NCI-H524 (cell line): ENCODE data around the gene MDGA2.
A peak's percentile ranks its signal among the peaks of the same experiment; 100 is the strongest.

ENCODE experiments used
- DNase-seq, 2 experiments: peaks; one replicate each; lab custom pipeline; 2025; lab: John Stamatoyannopoulos, UW

Gene MDGA2

DNA sequence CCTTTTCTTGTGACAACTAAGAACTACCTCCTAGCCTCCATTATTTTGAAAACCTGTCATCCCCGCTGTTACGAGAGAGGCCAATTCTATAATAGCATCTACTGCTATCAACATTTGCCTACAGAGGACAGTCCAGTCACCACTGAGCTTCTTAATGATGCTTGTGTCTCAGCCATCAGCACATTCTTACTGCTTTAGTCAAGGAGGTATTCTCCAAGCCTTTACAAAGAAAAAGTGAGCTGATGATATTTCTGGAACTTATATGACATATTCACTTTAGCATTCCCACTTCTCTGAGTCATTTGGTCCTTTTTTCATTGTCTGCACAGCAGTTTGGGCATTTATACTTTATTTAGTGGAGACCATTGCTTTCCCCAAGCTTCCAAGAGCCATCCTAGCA, 526.1 kb downstream of the MDGA2 start:
- no peak for DNase-seq

DNA sequence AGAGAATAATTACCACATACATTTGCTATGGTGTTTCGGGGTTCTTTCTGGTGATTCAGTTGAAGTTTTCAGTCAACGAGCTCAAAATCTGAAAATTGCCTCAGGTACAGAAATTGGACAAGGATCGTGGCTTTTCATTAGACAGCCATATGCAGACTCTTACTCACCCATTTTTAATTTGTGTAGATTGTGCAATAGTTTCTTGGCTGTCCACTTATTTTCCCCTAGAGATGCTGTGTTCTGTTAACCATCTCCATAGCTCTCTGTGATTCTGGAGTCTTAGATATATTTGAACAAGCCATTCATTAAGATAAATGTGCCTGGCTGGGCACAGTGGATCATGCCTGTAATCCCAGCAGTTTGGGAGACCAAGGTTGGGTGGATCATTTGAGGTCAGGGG, 526.7 kb downstream of the MDGA2 start:
- DNase-seq: no peak

DNA sequence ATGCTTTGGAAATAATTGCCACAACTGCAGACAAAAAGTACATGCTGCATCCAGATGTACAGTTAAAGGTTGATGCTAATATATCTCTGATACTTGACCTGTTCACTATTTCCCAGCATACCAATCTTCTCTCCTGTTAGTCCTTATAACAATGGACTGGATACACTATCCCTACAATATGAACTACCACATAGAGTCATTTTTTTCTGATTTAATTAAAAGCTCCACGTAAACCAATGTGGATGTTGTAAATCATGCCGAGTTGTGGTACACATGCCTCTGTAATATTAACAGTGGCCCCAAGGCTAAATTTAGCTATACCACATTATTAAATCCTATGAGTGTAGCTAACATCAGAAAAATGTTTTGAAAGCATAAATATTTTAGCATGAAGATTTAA, 554.8 kb downstream of the MDGA2 start:
- DNase-seq: no peak

DNA sequence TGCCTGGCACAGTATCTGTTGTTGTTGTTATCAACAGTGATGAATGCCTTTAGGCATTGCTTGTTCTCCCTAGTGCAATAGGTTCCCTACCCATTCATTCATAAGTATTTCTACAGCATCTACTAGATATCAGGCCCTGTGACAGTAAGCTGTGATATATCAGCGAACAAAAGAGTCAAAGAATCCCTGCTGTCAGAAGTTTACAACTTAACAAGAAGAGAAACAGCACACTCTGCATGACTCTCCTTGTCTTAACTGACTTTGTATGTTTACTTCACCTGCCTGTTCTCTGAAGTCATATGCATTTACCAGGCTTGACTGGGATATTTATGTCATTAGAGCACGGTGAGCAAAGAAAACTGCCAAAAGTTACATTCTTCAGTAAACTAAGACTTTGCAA, 571.6 kb downstream of the MDGA2 start:
- DNase-seq: no peak

DNA sequence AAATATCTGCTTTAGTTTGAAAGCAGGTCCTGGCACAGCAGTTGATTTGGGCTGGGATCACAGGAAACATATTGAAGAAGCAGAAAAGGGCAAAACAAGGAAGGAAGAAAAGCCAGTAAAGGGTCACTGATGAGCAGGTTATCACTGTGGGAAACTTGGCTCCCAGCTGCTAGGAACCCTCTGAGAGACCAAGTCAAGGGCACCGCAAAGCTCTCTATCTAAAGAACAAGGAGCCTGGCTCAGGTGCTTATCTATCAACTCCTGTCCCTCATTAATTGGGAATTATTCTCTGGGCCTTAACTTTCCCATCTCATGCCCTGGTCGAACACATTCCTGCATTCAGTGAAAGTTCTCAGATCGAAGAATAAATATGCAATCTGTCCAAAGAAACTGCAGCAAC, 572.9 kb downstream of the MDGA2 start:
- DNase-seq: no peak

DNA sequence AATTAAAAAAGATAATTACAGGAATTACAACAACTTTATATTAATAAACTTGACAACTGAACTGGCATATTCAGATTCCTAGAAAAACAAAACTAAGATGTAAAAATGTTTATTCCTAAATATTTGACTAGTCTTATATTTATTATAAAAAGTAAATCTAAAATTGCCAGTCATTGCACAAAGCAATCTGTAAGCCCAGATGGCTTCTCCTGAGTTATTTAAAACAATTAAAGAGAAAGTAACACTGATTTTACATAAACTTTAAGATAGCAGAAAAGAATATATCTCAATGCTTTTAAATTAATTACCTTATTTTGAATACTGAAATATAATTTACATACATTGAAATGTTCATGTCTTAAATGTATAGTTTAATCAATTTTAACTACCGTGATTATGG, 589.7 kb downstream of the MDGA2 start:
- no peak for DNase-seq

DNA sequence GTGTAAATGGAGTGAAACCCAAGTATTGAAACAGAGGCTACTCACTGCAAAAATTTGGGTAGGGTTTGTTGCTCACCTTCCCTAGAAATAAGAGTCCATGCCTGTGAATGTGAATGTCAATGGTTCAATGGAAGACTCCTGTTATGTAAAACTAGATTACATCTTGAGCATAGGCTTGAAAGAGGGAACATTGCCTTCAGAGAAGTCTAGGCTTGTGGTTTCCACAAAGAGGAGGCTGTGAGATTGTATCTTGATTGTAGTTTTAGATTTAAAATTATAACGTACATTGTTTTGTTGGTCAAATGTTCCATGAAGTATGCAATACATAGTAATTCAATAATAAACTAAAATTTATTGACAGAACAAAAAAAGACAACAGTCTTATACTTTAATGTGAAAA, 610.1 kb downstream of the MDGA2 start:
- no peak for DNase-seq

DNA sequence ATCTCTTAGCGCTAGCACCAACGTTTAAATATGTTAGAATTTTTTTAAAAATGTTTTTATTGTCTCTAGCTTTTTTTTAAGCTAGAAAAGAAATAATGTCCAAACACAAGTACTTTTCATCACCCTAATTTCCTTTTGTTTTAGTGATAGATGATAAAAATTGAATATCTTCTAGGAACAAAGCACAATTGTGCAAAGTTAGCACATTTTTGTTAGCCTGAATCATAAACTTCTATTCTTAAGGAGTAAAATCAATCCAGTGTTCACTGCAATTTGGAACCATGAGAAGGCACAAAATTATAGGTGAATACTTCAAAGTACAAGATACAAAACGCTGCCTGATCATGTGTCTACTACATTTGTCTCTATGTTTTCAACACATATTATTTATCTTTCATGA, 615.4 kb downstream of the MDGA2 start:
- no peak for DNase-seq

DNA sequence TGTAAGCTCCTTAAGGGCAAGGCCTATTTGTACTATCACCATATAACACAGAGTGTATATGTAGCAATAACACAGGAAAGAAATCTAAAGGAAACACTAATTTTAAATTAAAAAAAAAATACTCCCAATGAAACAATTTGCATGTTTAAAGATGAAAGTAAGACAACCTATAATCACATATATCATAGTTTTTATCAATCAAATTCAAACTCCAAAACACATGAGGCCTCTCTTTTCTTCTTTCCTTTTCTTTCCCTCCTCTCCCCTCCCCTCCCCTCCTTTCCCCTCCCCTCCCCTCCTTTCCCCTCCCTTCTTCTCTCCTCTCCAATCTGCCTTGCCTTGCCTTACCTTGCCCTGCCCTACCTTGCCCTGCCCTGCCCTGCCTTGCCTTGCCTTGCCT, 618.0 kb downstream of the MDGA2 start:
- DNase-seq: no peak

DNA sequence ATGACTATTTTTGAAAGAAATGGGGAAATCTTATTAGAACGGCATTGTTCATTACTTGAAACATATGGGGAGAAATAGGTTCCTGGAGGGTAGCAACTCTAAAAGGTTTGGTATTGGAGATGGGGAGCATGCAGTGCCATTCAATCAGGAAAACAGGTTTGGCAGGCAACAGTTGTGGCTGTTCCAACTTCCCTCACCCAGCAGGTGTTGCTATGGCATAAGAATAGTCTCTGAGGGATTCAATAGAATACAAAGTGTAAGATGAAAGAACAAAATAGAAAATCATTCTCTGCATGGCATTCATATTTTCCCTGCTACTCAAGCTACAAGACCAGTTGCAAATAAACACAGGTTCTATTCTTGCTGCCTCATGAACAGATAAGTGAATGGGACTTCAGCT, 630.6 kb downstream of the MDGA2 start:
- peak; percentile 26 to 67 for DNase-seq

DNA sequence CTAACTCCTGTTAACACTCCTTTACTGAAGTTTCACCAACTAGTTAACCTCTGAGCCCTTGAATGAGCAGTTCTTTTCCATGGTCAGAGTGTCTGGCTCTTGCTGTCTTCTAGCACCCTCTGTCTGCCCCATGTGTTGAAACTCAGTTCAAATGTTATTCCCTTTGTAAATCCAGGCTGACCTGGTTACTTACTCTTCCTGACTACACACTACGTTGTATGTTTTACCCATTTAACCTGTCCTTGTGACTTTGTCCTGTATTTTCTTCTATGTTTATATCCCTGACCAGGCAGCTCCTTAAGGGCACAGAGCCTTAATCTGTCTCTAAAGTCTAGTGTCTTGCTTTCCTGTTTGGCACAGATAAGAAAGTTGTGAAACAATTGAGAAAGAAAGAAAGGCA, 634.9 kb downstream of the MDGA2 start:
- peak; percentile 29 to 66 for DNase-seq

DNA sequence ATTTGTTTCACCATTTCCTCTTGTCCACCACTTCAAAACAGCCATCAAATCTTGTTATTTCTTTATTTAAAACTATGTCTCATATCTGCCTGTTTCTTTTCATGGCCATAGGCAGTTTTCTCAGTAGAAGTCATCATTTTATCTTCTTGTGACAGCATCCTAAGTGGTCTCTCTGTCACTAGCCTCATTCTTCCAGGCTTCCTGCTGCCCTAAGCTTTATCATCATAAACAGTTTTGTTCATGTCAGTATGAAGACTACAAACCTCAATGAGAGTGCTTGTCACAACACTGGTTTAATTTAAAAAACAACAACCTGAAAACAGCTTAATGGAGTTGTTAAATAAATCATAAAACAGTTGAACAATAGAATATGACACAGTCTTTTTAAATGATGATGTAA, 636.1 kb downstream of the MDGA2 start:
- no peak for DNase-seq

DNA sequence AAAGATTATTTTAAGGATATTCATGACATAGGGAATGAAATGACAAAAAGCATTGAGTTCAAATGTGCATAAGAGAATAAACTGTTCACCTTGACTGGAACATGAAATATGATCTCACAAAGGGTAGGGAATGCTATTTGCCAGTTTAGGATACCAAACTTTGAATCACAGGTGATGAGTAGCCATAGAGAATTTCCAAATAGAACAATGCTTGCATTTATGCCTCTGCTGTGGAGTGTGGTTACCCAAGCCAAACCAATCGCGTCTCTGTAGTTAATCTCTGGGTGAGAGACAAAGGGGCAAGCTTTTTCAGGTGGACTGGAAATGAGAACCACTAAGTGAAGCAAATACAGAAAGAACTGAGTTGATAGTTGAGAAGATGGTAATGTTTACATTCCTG, 652.7 kb downstream of the MDGA2 start:
- DNase-seq: no peak

DNA sequence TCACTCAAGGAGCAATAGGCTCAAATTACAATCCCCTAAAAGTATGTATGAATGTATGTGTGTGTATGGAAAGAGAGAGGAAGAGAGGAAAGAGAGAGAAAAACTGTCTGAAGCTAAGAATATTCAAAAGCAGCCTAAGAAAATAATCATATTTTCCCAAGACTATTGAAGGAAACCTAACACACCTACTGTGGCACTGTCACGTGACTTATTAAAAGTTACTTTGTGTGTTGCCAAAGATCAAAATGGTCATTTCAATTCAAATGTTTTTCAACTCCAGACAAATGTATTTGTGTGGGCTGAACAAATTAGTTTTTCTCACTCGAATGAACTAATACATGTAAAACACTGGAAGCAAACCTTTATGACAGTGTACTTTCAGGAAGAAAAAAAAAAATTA, 654.9 kb downstream of the MDGA2 start:
- DNase-seq: no peak

DNA sequence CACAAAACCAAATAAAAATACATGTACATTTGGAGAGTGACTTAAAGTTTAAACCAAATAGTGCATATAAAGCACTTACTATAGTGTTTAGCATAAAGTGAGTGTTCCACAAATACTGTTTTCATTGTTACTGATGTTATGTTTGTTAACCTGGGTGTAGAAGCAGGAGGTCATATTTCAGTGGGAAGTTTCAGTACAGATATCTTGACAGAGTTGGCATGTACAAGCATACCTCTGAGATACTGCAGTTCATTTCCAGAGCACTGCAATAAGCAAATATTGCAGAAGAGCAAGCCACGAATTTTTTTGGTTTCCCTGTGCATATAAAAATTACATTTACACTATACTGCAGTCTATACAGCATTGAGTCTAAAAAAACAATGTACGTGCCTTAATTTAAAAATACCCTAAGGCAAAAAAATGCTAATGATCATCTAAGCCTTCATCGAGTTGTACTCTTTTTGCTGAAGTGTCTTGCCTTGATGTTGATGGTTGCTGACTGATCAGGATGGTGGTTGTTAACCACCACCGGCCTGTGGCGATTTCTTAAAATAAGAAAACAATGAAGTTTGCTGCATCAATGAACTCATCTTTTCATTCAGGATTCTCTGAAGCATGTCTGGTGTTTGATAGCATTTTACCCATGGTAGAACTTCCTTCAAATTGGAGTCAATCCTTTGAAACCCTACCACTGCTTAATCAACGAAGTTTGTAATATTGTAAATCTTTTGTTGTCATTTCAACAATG, 662.7 kb downstream of the MDGA2 start:
- DNase-seq: no peak

DNA sequence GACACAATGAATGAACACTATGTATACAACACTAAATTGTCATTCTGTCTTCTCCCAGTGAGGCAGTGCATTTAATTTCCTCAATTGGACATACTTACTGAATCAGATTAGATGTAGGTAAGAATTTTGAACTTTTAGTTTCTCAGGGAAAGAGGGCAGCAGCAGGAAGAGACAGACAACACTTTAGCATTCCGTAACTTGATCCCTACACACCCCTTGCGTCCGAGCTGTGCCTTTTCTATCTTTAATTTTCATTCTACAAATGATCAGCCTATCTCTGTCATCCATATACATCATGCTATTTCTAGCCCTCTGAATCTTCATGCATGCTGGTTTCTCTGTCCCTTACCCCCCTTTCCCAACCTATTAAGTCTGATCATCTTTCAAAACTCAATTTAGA, 665.8 kb downstream of the MDGA2 start:
- DNase-seq: no peak

DNA sequence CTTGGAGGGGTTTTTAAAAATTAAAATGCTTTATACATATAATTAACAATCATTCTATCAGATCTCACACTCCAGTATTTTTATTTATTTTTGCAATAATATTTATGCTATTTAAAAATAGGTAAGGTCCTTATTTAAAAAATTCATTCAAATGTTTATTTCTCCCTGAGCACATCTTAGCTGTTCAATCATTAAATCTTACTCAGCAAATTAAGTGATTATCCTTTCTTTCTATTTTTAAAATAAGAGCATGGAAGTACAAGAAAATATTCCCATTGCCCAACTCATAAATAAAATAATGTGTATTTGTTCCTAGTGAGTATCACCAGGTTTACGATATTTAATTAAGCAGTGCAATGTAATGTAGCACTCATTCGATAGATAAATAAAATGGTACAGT, 666.7 kb downstream of the MDGA2 start:
- DNase-seq: no peak

DNA sequence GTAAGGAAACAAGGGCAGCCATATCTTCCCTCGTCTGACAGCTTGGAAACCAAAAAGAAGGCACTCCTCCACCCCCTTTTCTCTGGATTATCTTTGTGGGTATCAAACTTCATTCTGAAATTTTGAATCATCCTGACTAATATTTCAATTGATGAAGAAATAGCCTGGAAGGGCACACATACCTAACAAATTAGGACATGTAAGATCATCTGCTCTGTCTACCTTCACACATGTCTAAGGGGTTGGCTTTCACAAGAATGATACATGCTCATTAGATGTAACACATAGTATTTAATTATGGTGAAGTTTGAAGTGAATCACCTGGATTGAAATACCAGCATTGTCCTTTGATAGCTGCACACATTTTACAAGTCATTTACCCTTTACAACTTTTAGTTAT, 675.7 kb downstream of the MDGA2 start:
- DNase-seq: no peak

DNA sequence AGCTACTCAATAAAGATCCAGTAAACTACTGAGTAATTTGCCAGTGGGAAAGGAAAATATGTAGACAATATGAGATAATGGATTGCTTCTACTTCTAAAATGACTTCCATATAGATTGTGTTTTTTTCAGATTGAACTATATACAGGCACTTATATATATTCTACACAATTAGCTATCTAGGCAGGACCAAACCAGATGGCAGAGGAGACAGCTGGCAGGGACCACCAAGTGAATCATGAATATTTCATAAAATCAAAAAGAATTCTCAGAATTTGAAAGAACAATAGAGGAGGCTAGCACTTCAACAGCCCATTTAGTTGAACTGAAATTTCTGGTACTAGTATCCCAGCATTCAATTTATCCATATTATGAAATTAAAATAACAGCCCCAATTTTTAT, 685.8 kb downstream of the MDGA2 start:
- DNase-seq: peak; percentile 25 to 61

DNA sequence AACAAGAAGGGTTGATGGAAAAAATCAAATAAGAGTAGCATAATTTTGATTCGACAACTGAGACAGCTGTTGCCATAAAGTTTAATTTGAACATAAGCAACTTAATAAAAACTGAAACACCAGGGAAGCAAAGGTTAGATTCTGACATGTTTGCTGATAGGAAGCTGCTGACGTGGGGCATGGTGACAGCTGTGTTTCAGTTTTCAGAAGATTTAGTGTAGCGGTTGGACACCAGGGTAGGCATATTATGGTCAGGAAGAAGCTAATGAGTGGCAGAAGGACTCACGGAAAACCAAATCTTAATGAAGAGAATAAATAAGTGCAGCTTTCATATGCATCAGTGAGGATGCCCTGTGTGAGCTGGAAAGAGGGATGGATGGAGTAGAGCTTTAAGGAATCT, 687.1 kb downstream of the MDGA2 start:
- peak; percentile 16 to 77 for DNase-seq

DNA sequence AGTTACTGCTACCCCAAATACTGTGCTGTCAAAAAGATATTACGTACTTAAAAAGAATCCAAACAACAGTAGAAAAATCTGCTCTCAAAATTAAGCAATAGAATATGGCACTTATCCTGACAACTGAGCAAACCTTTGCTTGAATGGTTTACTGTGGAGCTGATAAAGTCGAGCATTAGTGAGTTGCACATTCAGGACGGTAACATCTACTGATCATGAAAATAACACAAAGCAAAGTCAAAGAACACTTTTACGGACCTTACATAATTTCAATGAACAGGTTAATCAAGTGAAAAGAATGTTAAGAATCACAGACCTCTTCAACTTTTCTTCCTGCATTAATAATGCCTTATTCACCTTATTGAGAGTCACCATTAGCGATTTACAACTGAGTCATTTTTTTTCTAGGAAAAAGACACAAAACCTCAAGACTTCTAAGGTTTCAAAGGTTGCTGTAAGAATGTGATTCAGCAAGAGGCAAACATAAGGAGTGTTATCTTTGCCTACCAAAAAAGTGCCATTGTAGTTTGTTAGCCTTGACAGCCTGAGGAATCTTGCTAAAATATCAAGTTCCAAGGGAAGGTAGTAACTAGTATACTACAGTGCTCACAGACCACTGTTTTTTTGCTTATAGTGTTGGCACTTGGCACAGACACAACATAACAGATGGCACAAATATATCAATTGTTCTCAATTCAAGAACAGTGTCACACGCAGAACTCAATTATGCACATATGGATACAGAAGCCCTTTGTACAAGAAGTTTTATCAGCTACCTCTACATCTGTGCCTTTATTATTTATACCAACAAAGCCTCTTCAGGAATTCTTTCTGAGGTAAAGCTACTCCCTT, 689.6 kb downstream of the MDGA2 start:
- peak; percentile 81 to 94 for DNase-seq

DNA sequence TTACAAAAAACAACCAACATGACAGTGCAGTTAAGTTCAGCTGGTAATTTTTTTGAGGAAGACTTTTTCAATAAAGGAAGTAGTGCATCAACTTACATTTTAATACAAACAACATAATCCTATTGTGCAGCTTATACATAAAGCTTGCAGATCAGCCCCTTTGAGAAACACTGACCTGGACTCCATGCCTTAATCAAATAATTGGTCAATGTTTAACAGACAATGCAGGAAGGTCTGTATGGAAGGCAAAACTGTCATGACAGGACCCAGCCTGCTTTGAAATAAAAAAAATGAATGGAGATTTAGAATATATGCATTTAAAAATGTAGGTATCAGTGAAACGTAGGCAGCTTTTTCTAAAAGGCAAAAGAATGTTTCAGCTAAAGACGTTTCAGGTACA, 702.1 kb downstream of the MDGA2 start:
- DNase-seq: no peak

DNA sequence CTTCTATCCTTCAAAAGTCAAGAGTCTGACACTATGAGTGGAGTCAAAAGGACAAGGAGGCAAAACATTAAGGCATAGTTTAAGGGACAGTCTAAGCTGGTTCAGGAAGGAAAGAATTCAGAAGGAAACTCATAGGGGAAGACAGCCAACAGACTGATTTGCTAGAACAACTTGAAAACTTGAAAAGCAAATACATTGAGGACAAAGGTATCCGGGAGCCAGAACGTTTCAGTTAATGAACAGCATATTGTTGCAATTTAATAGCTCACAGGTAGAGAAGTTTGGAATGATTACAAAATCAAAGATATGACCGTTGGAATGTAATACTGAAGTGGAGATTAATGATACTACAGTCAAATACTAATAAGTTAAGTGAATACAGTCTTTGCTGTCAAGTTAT, 711.0 kb downstream of the MDGA2 start:
- DNase-seq: no peak

DNA sequence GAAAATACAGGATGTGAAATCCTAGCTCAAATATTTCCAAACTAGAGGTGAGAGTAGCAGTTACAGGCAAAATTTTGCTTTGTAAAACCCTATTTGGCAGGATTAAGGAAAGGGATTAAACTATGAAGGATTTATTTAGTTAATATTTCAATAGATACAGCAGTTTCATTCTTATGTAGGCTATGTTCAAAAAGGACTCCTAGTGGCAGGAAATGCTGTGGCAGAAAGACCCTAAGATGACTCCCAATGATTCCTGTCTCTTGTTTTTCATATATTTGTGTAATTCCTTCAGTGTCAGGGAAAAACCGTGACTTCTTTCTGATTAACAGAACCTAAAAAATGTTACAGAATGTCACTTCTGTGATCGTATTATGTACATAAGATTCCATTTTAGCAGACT, 724.3 kb downstream of the MDGA2 start:
- DNase-seq: peak in 1 of 2 experiments; percentile 34
